GM12873 (cell line): ENCODE data around the gene PRPS1L1.

Experiments used
- CTCF ChIP-seq: IDR thresholded peaks from 2 replicates; pipeline ENCODE4 v1.5.1; 2012; ENCODE audit warnings: low read depth, mild to moderate bottlenecking, moderate library complexity, low read length, control low read depth; ENCODE audit not compliant: insufficient read depth; ENCODE audit errors: missing control alignments

Gene PRPS1L1

GRCh38 chr7:18027628-18028027, at the start of gene PRPS1L1:
TSS of gene PRPS1L1 (minus strand) at chr7:18027846.
- TF ChIP-seq CTCF: no peak

GRCh38 chr7:18076461-18076860, 48.8 kb upstream of the PRPS1L1 start:
- TF ChIP-seq CTCF: no peak

- no peak for TF ChIP-seq CTCF
Observed at GRCh38 chr7:18068745-18069144, 41.1 kb upstream of the PRPS1L1 start.

- peak; percentile 79 for TF ChIP-seq CTCF
Observed at GRCh38 chr7:18064242-18064838, 36.7 kb upstream of the PRPS1L1 start.

GRCh38 chr7:18063149-18063901, 35.7 kb upstream of the PRPS1L1 start:
- TF ChIP-seq CTCF: no peak

- TF ChIP-seq CTCF: no peak
Observed at GRCh38 chr7:18059171-18059570, 31.5 kb upstream of the PRPS1L1 start.

GRCh38 chr7:18053941-18054340, 26.3 kb upstream of the PRPS1L1 start:
- TF ChIP-seq CTCF: no peak
